Stimulated activated CD4-positive, alpha-beta T cell treated with anti-CD3 and anti-CD28 coated beads, TNF-alpha, amount 100 ng/mL, for 4 hours (primary cell): Measurements from ENCODE around the gene IGSF21.

Experiments
- DNase-seq, 3 experiments: peaks; one replicate each; pipeline ENCODE4 v3.0.0-alpha.2; 2020; ENCODE audit warnings: low read depth in 3 of 3

The IGSF21 gene

GRCh38 chr1:18297896-18298648 lies 190.5 kb downstream of the IGSF21 start:
- DNase-seq, result no peak

- no peak for DNase-seq
Observed at GRCh38 chr1:18299441-18300338, 192.1 kb downstream of the IGSF21 start.

GRCh38 chr1:18300376-18300775 lies 192.8 kb downstream of the IGSF21 start:
- no peak for DNase-seq

DNA sequence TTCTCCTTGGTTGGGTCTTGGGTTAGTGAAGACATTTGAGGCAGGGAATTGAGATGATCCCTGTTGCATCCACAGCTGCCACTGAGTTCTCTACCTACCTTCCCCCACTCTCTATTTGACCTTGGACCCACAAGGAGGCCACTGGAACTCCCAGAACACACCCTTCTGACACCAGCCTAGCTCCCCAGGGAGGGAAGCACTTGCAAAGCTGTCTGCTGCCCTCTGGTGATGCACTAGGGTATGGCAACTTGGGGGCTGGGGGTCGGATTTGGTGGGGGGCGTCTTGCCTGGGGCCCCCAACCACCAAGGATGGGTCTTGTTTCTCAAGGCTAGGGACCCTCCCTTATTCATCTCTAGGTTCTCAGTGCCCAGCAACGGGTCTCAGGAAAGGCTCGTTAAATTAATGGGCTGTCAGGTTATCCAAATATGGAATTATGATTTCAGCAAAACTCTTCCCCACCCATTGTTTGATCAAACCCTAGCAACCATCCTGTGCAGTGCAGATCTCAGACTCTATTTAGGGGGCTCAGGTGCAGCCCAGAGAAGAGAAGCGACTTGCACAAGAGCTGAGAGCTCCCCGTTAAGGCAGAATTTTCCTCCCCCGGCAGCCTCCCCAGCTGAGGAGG lies 195.3 kb downstream of the IGSF21 start:
- no peak for DNase-seq

- DNase-seq, result no peak
Observed at GRCh38 chr1:18304151-18304869, 196.7 kb downstream of the IGSF21 start.

GRCh38 chr1:18305182-18305795 lies 197.7 kb downstream of the IGSF21 start:
- DNase-seq, result no peak

DNA sequence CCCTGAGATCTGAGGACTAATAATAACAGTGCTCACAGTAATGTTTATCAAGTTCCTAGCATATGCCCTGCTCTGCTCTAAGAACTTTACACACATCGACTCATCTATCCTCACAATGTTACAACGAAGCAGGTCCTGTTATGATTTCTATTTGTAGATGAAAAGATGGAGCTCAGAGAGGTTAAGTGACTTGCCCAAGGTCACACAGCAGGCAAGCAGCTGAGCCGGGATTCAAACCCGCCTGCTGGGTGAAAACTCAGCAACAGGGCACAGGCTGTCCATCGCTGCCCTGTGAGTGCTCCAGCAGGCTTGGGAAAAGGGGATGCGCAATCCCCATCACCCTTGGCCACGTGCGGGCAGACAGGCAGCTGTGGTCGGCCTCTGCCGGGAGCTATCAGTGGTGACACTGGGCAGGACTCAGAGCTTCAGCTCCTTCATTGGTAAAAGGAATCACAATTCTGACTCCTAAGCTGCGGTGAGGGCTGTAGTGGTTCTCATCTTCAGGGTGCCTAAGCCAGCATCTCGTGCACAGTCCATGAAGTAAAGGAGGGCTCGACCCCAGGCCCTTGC lies 199.8 kb downstream of the IGSF21 start:
- DNase-seq, result no peak

- no peak for DNase-seq
Observed at GRCh38 chr1:18309552-18310155, 202.1 kb downstream of the IGSF21 start.

DNA sequence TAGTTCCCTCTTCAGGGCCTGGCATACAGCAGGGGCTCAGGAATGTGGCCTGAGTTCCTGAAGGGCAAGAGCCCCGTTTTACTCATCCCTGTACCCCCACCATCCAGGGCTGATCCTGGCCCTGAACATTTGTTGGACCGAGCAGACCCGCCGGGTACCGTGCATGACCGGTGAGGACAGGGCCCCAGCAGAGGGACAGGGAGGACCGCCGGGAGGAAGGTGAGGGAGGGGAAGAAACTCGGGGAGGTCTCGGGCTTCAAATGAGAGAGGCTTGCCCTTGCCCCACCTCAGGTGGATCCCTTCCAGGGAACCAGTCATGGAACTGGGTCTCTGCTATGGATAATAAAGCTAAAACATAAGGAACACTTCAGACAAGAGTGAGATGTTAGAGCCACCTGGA lies 205.4 kb downstream of the IGSF21 start:
- no peak for DNase-seq

GRCh38 chr1:18313523-18313922 lies 205.9 kb downstream of the IGSF21 start:
- DNase-seq, result no peak

DNA sequence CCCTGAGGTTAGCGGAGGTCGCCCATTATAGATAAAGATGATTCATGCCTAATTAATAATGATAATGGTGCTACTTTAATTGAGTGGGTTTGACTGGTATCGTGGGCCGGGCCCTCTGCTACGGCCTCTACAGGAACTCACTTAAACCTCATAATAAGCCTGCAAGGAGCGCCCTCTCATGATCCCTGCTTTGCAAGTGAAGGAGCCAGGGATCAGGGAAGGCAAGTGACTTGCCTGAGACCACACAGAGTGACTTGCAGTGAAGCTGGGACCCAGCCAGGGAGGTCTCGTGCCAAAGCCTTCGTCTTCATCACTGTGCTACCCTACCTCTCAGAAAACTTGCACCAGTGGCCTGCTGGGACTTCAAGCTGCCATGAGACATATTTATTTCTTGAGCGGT lies 206.8 kb downstream of the IGSF21 start:
- DNase-seq, result no peak

GRCh38 chr1:18315449-18315848 lies 207.9 kb downstream of the IGSF21 start:
- DNase-seq, result no peak

DNA sequence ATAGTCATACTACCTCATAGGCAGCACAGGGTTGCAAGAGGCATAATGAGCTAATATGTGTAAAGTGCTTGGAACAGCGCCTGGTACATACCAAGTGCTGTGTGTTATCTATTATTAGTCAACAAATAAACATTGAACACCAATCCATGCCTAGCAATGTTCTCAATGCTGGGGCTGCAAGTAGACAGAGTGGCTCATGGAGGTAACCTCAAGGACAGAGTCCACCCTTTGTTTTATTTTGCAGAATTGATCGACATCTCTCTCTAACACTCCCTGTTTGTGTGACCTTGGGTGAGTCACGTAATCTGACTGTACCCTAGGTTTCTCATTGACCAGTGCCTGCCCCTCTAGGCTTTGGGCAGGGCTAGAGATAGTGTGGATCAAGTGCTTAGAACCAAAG lies 209.2 kb downstream of the IGSF21 start:
- no peak for DNase-seq

DNA sequence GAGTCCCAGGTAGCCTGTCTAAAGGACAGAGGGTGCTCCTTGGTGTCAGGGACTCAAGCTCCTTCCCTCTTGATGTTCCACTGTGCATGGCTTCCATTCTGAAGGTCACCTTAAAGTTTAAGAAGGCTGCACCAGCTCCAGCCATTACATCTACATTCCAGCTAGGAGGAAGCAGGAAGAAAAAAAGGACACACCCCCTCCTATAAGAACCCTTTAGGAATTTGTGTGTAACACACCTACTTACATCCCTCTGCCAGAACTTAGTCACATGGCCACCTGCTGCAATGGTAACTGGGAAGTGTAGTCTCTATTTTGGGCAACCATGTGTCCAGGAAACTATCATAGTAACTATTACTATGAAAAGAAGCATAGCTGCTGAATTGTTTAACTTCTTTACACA lies 211.5 kb downstream of the IGSF21 start:
- no peak for DNase-seq

GRCh38 chr1:18320051-18320450 lies 212.5 kb downstream of the IGSF21 start:
- no peak for DNase-seq

DNA sequence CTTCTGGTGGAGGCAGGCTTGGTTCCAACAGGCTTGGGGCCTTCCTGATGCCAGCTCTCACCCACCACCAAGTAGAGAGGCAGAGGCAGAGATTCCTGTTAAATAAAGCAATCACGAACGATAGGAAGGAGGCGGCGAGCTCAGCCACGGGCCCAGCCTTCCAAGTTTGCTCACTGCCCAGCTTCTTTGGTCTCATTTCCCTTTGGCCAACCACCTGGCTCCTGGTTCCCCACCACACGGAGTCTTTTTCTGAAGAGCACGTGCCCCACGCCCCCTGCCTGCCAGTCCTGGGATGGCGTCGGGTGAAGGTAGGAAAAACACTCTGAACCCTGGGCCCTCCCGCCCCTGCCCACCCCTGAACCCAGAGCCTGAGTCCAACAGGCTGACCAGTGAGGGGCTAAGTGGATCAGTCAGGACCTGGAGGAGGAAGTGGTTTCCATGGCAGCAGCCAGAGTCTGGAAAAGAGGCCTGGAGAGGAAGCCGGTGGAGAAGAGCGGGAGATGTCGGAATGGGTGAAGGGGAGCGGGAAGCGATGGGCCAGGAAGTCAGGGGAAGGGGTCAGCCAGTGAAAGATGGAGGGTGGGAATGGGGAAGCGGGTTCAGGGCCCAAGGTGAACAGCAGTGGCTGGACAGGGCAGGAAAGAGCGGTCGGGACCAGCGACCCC lies 214.9 kb downstream of the IGSF21 start:
- DNase-seq, result no peak

GRCh38 chr1:18323259-18323658 lies 215.7 kb downstream of the IGSF21 start:
- no peak for DNase-seq

DNA sequence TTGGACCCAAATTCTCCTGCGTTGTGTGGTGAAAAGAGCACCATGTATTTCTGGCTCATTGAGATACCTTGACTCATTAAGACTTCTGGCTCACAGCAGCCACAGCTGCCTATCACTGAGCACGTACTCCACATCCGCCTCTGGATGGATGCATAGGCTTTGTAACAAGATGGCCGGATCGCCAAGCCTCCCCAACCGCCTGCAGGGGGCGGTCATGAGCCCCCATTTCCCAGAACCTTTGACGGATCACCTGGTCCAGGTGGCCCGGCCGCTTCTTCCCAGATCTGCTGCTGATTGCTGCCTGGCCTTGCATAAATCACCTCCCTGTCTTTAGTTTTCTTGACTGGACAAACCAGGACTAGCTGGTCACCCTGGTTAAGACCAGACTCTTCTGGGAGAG lies 216.6 kb downstream of the IGSF21 start:
- DNase-seq, result no peak

DNA sequence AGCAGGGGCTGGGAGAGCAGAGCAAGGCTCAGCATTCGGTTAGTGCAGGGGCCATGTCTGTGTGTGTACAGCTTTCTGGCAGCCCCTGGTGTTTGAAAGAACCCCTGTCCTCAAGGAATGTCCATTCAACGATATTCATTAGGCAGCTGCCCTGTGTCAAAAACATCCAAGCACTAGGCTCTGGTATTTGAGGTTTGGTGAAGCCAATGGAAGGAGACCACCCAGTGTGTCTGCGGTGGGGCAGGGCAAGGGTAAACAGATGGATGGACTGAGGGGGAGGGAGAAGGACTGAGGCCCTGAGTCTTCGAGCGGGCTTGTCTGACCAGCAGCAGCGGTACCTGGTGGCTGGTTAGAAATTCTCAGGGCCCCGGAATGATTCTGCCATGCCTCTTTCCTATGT lies 217.5 kb downstream of the IGSF21 start:
- DNase-seq, result no peak

- no peak for DNase-seq
Observed at GRCh38 chr1:18326211-18326897, 218.8 kb downstream of the IGSF21 start.
